ENCODE results near the gene FASTKD1.

DNA sequence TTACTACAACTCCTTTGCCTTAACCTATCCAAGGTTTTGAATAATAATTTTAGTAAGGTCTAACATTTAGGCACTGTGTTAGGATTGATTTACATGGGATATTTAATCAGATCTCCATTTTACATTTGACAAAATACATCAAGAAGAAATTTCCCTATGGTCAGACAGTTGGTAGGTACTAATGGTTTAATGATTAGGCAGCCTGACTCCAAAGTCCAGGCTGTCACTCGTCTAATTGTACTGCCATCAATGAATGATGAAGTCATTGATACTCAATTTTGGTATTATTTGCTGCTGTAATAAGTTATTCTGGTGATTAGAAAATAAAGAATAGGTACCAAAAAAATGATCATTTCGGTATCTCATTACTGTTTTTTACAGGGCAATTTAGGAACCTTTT lies 80.3 kb downstream of the FASTKD1 start:
- TF ChIP-seq POLR2A (IDR thresholded peaks at IDR 0.05; ENCODE audit: borderline replicate concordance, extremely low read depth, insufficient read depth, insufficient read length) (no peak), TCF7L2 (IDR thresholded peaks at IDR 0.05; ENCODE audit: borderline replicate concordance, extremely low read depth, insufficient read depth, insufficient read length) (no peak), EZH2 (IDR thresholded peaks at IDR 0.05) (no peak), RAD21 (IDR thresholded peaks at IDR 0.05; ENCODE audit: low read depth) (no peak), EZH2phosphoT487 (IDR thresholded peaks at IDR 0.05; ENCODE audit: borderline replicate concordance) (no peak), YY1 (IDR thresholded peaks at IDR 0.05; ENCODE audit: extremely low read depth, insufficient replicate concordance, low read depth, low read length) (no peak), ZNF274 (IDR thresholded peaks at IDR 0.05; ENCODE audit: low read depth, low read length) (no peak), ATF3 (IDR thresholded peaks at IDR 0.05) (no peak), SP1 (IDR thresholded peaks at IDR 0.05; ENCODE audit: low read depth) (no peak), POLR2AphosphoS5 (IDR thresholded peaks at IDR 0.05; ENCODE audit: low read depth, low read length) (no peak)
- TF ChIP-seq, protein P1, sequence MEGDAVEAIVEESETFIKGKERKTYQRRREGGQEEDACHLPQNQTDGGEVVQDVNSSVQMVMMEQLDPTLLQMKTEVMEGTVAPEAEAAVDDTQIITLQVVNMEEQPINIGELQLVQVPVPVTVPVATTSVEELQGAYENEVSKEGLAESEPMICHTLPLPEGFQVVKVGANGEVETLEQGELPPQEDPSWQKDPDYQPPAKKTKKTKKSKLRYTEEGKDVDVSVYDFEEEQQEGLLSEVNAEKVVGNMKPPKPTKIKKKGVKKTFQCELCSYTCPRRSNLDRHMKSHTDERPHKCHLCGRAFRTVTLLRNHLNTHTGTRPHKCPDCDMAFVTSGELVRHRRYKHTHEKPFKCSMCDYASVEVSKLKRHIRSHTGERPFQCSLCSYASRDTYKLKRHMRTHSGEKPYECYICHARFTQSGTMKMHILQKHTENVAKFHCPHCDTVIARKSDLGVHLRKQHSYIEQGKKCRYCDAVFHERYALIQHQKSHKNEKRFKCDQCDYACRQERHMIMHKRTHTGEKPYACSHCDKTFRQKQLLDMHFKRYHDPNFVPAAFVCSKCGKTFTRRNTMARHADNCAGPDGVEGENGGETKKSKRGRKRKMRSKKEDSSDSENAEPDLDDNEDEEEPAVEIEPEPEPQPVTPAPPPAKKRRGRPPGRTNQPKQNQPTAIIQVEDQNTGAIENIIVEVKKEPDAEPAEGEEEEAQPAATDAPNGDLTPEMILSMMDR (IDR thresholded peaks at IDR 0.05 in 2 of 3, conservative IDR thresholded peaks at IDR 0.05 in 1 of 3; ENCODE audit: borderline replicate concordance in 1 of 3, insufficient read depth in 1 of 3, low read depth in 2 of 3, low read length in 2 of 3) = no peak
- TF ChIP-seq, protein P2, sequence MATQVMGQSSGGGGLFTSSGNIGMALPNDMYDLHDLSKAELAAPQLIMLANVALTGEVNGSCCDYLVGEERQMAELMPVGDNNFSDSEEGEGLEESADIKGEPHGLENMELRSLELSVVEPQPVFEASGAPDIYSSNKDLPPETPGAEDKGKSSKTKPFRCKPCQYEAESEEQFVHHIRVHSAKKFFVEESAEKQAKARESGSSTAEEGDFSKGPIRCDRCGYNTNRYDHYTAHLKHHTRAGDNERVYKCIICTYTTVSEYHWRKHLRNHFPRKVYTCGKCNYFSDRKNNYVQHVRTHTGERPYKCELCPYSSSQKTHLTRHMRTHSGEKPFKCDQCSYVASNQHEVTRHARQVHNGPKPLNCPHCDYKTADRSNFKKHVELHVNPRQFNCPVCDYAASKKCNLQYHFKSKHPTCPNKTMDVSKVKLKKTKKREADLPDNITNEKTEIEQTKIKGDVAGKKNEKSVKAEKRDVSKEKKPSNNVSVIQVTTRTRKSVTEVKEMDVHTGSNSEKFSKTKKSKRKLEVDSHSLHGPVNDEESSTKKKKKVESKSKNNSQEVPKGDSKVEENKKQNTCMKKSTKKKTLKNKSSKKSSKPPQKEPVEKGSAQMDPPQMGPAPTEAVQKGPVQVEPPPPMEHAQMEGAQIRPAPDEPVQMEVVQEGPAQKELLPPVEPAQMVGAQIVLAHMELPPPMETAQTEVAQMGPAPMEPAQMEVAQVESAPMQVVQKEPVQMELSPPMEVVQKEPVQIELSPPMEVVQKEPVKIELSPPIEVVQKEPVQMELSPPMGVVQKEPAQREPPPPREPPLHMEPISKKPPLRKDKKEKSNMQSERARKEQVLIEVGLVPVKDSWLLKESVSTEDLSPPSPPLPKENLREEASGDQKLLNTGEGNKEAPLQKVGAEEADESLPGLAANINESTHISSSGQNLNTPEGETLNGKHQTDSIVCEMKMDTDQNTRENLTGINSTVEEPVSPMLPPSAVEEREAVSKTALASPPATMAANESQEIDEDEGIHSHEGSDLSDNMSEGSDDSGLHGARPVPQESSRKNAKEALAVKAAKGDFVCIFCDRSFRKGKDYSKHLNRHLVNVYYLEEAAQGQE (IDR thresholded peaks at IDR 0.05; ENCODE audit: low read depth) = no peak

Measured in HCT116 (cell line).